ENCODE measurements around the gene MCC. TPM values are rescaled to one million over a fixed set of nuclear protein-coding genes. Genes with fewer than 3 reads are reported as not detected.

The MCC gene
- total RNA-seq, 2 donors from 2014 or later = 4.3 TPM

- H3K9me3 Mint-ChIP-seq = no peaks in the 10 kb centered on the region
- H3K27ac Mint-ChIP-seq = no peak overlapping the region
- no peak overlapping the region for H3K4me3 Mint-ChIP-seq
- H3K27me3 Mint-ChIP-seq = no peaks in the 10 kb centered on the region
- no peaks in the 10 kb centered on the region for H3K36me3 Mint-ChIP-seq (ENCODE audit: low read depth)
- no peaks in the 10 kb centered on the region for H3K4me1 Mint-ChIP-seq
- ATAC-seq (replicated peaks) = no peak
Observed at GRCh38 chr5:113043491-113043931, 444.7 kb downstream of the MCC start.

GRCh38 chr5:113042491-113043243 is 445.6 kb downstream of the MCC start:
- Mint-ChIP-seq H3K36me3 (ENCODE audit: low read depth) (no peaks in the 10 kb centered on the region), H3K9me3 (no peaks in the 10 kb centered on the region)
- ATAC-seq (replicated peaks) = no peak

GRCh38 chr5:113040672-113041260 is 447.5 kb downstream of the MCC start:
- H3K4me1 Mint-ChIP-seq = no peaks in the 10 kb centered on the region
- no peaks in the 10 kb centered on the region for H3K27me3 Mint-ChIP-seq
- H3K4me3 Mint-ChIP-seq = no peak overlapping the region
- H3K27ac Mint-ChIP-seq = no peak overlapping the region
- no peaks in the 10 kb centered on the region for H3K36me3 Mint-ChIP-seq (ENCODE audit: low read depth)
- H3K9me3 Mint-ChIP-seq = no peaks in the 10 kb centered on the region
- ATAC-seq (replicated peaks) = no peak

More at GRCh38 chr5:113042491-113043243, 445.6 kb downstream of the MCC start:
- Mint-ChIP-seq H3K4me1 (no peaks in the 10 kb centered on the region), H3K4me3 (no peak overlapping the region), H3K27me3 (no peaks in the 10 kb centered on the region), H3K27ac (no peak overlapping the region)

- H3K4me3 Mint-ChIP-seq = no peak overlapping the region
- ATAC-seq (replicated peaks) = no peak
Observed at GRCh38 chr5:113039934-113040285, 448.3 kb downstream of the MCC start.

GRCh38 chr5:113039229-113039933 is 448.9 kb downstream of the MCC start:
- no peaks in the 10 kb centered on the region for H3K27me3 Mint-ChIP-seq
- no peak for ATAC-seq (replicated peaks)
- no peaks in the 10 kb centered on the region for H3K36me3 Mint-ChIP-seq (ENCODE audit: low read depth)
- H3K9me3 Mint-ChIP-seq = no peaks in the 10 kb centered on the region
- no peak overlapping the region for H3K4me3 Mint-ChIP-seq
- H3K4me1 Mint-ChIP-seq = no peaks in the 10 kb centered on the region
- no peak overlapping the region for H3K27ac Mint-ChIP-seq

More at GRCh38 chr5:113039934-113040285, 448.3 kb downstream of the MCC start:
- no peaks in the 10 kb centered on the region for H3K4me1 Mint-ChIP-seq
- H3K27ac Mint-ChIP-seq = no peak overlapping the region
- H3K9me3 Mint-ChIP-seq = no peaks in the 10 kb centered on the region
- H3K36me3 Mint-ChIP-seq (ENCODE audit: low read depth) = no peaks in the 10 kb centered on the region
- H3K27me3 Mint-ChIP-seq = no peaks in the 10 kb centered on the region

- Mint-ChIP-seq H3K4me3 (no peak overlapping the region), H3K9me3 (no peaks in the 10 kb centered on the region), H3K27me3 (no peaks in the 10 kb centered on the region), H3K4me1 (no peaks in the 10 kb centered on the region), H3K36me3 (ENCODE audit: low read depth) (no peaks in the 10 kb centered on the region), H3K27ac (no peak overlapping the region)
- ATAC-seq (replicated peaks) = no peak
Observed at GRCh38 chr5:113038714-113039113, 449.5 kb downstream of the MCC start.

- Mint-ChIP-seq H3K9me3 (no peaks in the 10 kb centered on the region), H3K27me3 (no peaks in the 10 kb centered on the region), H3K36me3 (ENCODE audit: low read depth) (no peaks in the 10 kb centered on the region), H3K4me1 (no peaks in the 10 kb centered on the region), H3K4me3 (no peak overlapping the region), H3K27ac (no peak overlapping the region)
- ATAC-seq (replicated peaks) = no peak
Observed at GRCh38 chr5:113038136-113038535, 450.1 kb downstream of the MCC start.

- H3K27ac Mint-ChIP-seq = no peak overlapping the region
- no peak overlapping the region for H3K4me3 Mint-ChIP-seq
- H3K27me3 Mint-ChIP-seq = no peaks in the 10 kb centered on the region
- no peaks in the 10 kb centered on the region for H3K36me3 Mint-ChIP-seq (ENCODE audit: low read depth)
- H3K4me1 Mint-ChIP-seq = no peaks in the 10 kb centered on the region
- H3K9me3 Mint-ChIP-seq = no peaks in the 10 kb centered on the region
- ATAC-seq (replicated peaks) = no peak
Observed at GRCh38 chr5:113036826-113037225, 451.4 kb downstream of the MCC start.

- H3K4me3 Mint-ChIP-seq = no peak overlapping the region
- no peaks in the 10 kb centered on the region for H3K27me3 Mint-ChIP-seq
- no peak overlapping the region for H3K27ac Mint-ChIP-seq
- H3K9me3 Mint-ChIP-seq = no peaks in the 10 kb centered on the region
- no peaks in the 10 kb centered on the region for H3K36me3 Mint-ChIP-seq (ENCODE audit: low read depth)
- no peaks in the 10 kb centered on the region for H3K4me1 Mint-ChIP-seq
- ATAC-seq (replicated peaks) = no peak
Observed at GRCh38 chr5:113036321-113036720, 451.9 kb downstream of the MCC start.

GRCh38 chr5:113035096-113035495 is 453.2 kb downstream of the MCC start:
- no peaks in the 10 kb centered on the region for H3K36me3 Mint-ChIP-seq (ENCODE audit: low read depth)
- H3K27me3 Mint-ChIP-seq = no peaks in the 10 kb centered on the region
- H3K4me1 Mint-ChIP-seq = no peaks in the 10 kb centered on the region
- H3K27ac Mint-ChIP-seq = peak overlapping the region; percentile 36
- ATAC-seq (replicated peaks) = no peak
- no peaks in the 10 kb centered on the region for H3K9me3 Mint-ChIP-seq
- H3K4me3 Mint-ChIP-seq = no peak overlapping the region

- peak; percentile 66 for ATAC-seq (replicated peaks)
- H3K27ac Mint-ChIP-seq = no peak overlapping the region
- H3K36me3 Mint-ChIP-seq (ENCODE audit: low read depth) = no peaks in the 10 kb centered on the region
- no peaks in the 10 kb centered on the region for H3K27me3 Mint-ChIP-seq
- H3K4me3 Mint-ChIP-seq = no peak overlapping the region
- H3K4me1 Mint-ChIP-seq = no peaks in the 10 kb centered on the region
- no peaks in the 10 kb centered on the region for H3K9me3 Mint-ChIP-seq
Observed at GRCh38 chr5:113034182-113034773, 454.0 kb downstream of the MCC start.

- Mint-ChIP-seq H3K27me3 (no peaks in the 10 kb centered on the region), H3K4me3 (no peak overlapping the region), H3K36me3 (ENCODE audit: low read depth) (peaks cover 13% of the 10 kb centered on the region), H3K27ac (no peak overlapping the region), H3K4me1 (no peaks in the 10 kb centered on the region), H3K9me3 (no peaks in the 10 kb centered on the region)
- ATAC-seq (replicated peaks) = no peak
Observed at GRCh38 chr5:113031557-113031956, 456.7 kb downstream of the MCC start.

GRCh38 chr5:113031104-113031503 is 457.1 kb downstream of the MCC start:
- Mint-ChIP-seq H3K4me1 (no peaks in the 10 kb centered on the region), H3K9me3 (no peaks in the 10 kb centered on the region), H3K27ac (no peak overlapping the region), H3K27me3 (no peaks in the 10 kb centered on the region), H3K36me3 (ENCODE audit: low read depth) (peaks cover 17% of the 10 kb centered on the region), H3K4me3 (no peak overlapping the region)
- ATAC-seq (replicated peaks) = no peak

- H3K27ac Mint-ChIP-seq = no peak overlapping the region
- no peaks in the 10 kb centered on the region for H3K27me3 Mint-ChIP-seq
- H3K4me1 Mint-ChIP-seq = no peaks in the 10 kb centered on the region
- peaks cover 24% of the 10 kb centered on the region for H3K36me3 Mint-ChIP-seq (ENCODE audit: low read depth)
- H3K4me3 Mint-ChIP-seq = no peak overlapping the region
- no peak for ATAC-seq (replicated peaks)
- no peaks in the 10 kb centered on the region for H3K9me3 Mint-ChIP-seq
Observed at GRCh38 chr5:113029614-113030013, 458.6 kb downstream of the MCC start.

GRCh38 chr5:113027431-113027830 is 460.8 kb downstream of the MCC start:
- H3K4me3 Mint-ChIP-seq = no peak overlapping the region

More at GRCh38 chr5:113027431-113027830, 460.8 kb downstream of the MCC start:
- peak; percentile 46 for ATAC-seq (replicated peaks)
- H3K27me3 Mint-ChIP-seq = no peaks in the 10 kb centered on the region
- no peak overlapping the region for H3K27ac Mint-ChIP-seq
- no peaks in the 10 kb centered on the region for H3K9me3 Mint-ChIP-seq
- peaks cover 5% of the 10 kb centered on the region for H3K4me1 Mint-ChIP-seq
- H3K36me3 Mint-ChIP-seq (ENCODE audit: low read depth) = peaks cover 45% of the 10 kb centered on the region
